ENCODE results near the gene AUTS2. TPM values are rescaled to one million over a fixed set of nuclear protein-coding genes. Genes with fewer than 3 reads are reported as not detected.

Gene AUTS2
- total RNA-seq, 2 experiments from 2014 or later: 2.4 to 3.0 TPM

GRCh38 chr7:69653806-69654205 is 55.5 kb downstream of the AUTS2 start:
- Mint-ChIP-seq H3K9me3 (ENCODE audit: low read depth) (no peaks in the 10 kb centered on the region), H3K4me1 (no peaks in the 10 kb centered on the region), H3K4me3 (no peak overlapping the region), H3K27ac (no peak overlapping the region), H3K36me3 (ENCODE audit: low read depth) (no peaks in the 10 kb centered on the region), H3K27me3 (no peaks in the 10 kb centered on the region)
- ChIA-PET POLR2A (no interaction called here), CTCF (no interaction called here)
- DNase-seq (no peak), ATAC-seq (no peak)
- intact Hi-C loops (cut with DNase I, micrococcal nuclease): no loop called here

DNA sequence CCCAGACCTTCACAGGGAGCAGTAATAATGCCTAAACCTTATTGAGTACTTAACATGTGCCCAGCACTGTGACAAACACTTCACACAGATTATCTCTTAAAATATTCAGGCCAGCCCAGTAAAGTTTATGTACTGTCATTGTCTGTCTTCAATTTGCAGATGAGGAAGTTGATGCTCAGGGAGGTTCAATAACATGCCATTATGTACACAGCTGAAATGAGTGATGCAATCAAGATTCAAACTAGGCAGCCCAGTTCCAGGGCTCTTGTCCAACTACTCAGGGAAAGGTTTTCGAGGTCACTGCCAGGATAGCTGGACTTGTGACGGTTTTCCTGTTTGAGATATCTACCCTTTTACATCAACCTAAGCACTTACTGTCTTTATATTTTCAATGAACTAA is 56.1 kb downstream of the AUTS2 start:
- H3K4me3 Mint-ChIP-seq: no peak overlapping the region
- H3K4me1 Mint-ChIP-seq: no peaks in the 10 kb centered on the region
- no peak for ATAC-seq
- no peaks in the 10 kb centered on the region for H3K27me3 Mint-ChIP-seq
- POLR2A ChIA-PET: no interaction called here
- no peaks in the 10 kb centered on the region for H3K9me3 Mint-ChIP-seq (ENCODE audit: low read depth)
- no peak for DNase-seq
- CTCF ChIA-PET: no interaction called here
- no peaks in the 10 kb centered on the region for H3K36me3 Mint-ChIP-seq (ENCODE audit: low read depth)
- intact Hi-C loops (cut with DNase I, micrococcal nuclease): no loop called here
- no peak overlapping the region for H3K27ac Mint-ChIP-seq

- Mint-ChIP-seq H3K36me3 (ENCODE audit: low read depth) (no peaks in the 10 kb centered on the region), H3K27ac (no peak overlapping the region), H3K27me3 (peaks cover 2% of the 10 kb centered on the region), H3K4me3 (no peak overlapping the region), H3K4me1 (no peaks in the 10 kb centered on the region), H3K9me3 (ENCODE audit: low read depth) (no peaks in the 10 kb centered on the region)
- intact Hi-C loops (cut with DNase I, micrococcal nuclease): no loop called here
- ChIA-PET CTCF (no interaction called here), POLR2A (no interaction called here)
- ATAC-seq (no peak), DNase-seq (no peak)
Measured at GRCh38 chr7:69654849-69655707, 56.8 kb downstream of the AUTS2 start.

DNA sequence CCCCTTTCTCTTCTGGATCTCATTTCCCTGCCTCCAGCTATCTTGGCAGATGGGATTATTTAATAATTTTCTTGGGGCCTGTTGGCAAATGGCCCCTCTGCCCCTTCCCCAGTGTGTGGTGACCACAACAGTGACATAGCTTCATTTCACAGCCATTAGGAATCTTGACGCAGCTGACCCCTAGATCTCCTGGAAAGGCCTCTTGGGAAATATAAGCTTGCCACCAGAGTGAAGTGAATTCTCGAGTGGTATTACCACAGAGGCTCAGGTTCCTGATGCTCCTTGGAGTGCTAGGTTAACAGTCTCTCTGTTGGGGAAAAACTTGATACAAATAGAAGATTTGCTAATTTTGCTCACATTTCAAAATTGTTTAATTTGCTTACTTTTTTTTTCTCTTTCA is 57.8 kb downstream of the AUTS2 start:
- H3K9me3 Mint-ChIP-seq (ENCODE audit: low read depth): no peaks in the 10 kb centered on the region
- H3K27ac Mint-ChIP-seq: no peak overlapping the region
- ChIA-PET CTCF (no interaction called here), POLR2A (no interaction called here)
- no peaks in the 10 kb centered on the region for H3K36me3 Mint-ChIP-seq (ENCODE audit: low read depth)
- no peak overlapping the region for H3K4me3 Mint-ChIP-seq
- peaks cover 2% of the 10 kb centered on the region for H3K27me3 Mint-ChIP-seq
- intact Hi-C loops (cut with DNase I, micrococcal nuclease): no loop called here
- DNase-seq (no peak), ATAC-seq (no peak)
- no peaks in the 10 kb centered on the region for H3K4me1 Mint-ChIP-seq

- Mint-ChIP-seq H3K4me1 (no peaks in the 10 kb centered on the region), H3K36me3 (ENCODE audit: low read depth) (no peaks in the 10 kb centered on the region), H3K4me3 (no peak overlapping the region), H3K27ac (no peak overlapping the region), H3K9me3 (ENCODE audit: low read depth) (no peaks in the 10 kb centered on the region), H3K27me3 (peaks cover 2% of the 10 kb centered on the region)
- CTCF ChIA-PET: no interaction called here
- ATAC-seq (no peak), DNase-seq (no peak)
- intact Hi-C loops (cut with DNase I, micrococcal nuclease): no loop called here
- POLR2A ChIA-PET: no interaction called here
Measured at GRCh38 chr7:69656890-69657289, 58.6 kb downstream of the AUTS2 start.

DNA sequence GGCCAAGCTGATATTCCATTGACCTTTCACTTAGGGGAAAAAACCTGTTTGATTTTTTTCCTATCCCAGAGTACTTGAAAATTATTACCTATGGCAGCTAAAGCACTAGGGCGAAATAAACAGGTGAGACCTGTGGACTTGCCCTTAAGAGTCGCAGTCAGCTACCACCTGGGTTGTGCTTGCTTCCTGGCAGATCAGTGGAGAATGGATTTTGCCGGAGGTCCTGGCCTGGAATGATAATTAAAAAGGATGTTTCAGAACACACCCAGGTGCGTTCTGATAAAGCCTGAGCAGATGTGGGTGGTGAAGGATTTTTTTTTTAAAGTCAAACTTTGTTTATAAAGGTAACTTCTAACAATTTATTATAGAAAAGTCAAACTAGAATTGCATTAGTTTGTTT is 59.1 kb downstream of the AUTS2 start:
- Mint-ChIP-seq H3K9me3 (ENCODE audit: low read depth) (no peaks in the 10 kb centered on the region), H3K27me3 (peaks cover 2% of the 10 kb centered on the region), H3K4me3 (no peak overlapping the region), H3K27ac (no peak overlapping the region), H3K4me1 (no peaks in the 10 kb centered on the region), H3K36me3 (ENCODE audit: low read depth) (no peaks in the 10 kb centered on the region)
- ATAC-seq: no peak
- intact Hi-C loops (cut with DNase I, micrococcal nuclease): no loop called here
- no peak for DNase-seq
- ChIA-PET CTCF (no interaction called here), POLR2A (no interaction called here)

DNA sequence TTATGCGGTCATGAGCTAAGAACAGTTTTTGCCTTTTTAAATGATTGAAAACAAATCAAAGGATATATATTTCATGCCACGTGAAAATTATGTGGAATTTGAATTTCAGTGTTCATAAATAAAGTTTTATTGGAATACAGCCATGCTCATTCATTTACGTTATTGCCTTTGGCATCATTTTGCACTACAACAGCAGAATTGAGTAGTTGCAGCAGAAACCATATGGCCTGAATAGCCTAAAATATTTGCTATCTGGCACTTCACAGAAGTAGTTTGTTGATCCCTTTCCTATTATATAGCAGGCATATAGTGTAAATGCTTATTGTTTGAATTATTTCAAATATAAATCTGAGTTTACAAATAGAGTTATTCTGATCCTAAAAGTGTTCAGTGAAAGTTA is 59.7 kb downstream of the AUTS2 start:
- POLR2A ChIA-PET: no interaction called here
- CTCF ChIA-PET: no interaction called here
- H3K27ac Mint-ChIP-seq: no peak overlapping the region
- ATAC-seq (no peak), DNase-seq (no peak)
- no peaks in the 10 kb centered on the region for H3K36me3 Mint-ChIP-seq (ENCODE audit: low read depth)
- H3K9me3 Mint-ChIP-seq (ENCODE audit: low read depth): no peaks in the 10 kb centered on the region
- no peak overlapping the region for H3K4me3 Mint-ChIP-seq
- peaks cover 2% of the 10 kb centered on the region for H3K27me3 Mint-ChIP-seq
- intact Hi-C loops (cut with DNase I, micrococcal nuclease): no loop called here
- no peaks in the 10 kb centered on the region for H3K4me1 Mint-ChIP-seq

- no peaks in the 10 kb centered on the region for H3K4me1 Mint-ChIP-seq
- POLR2A ChIA-PET: no interaction called here
- no peaks in the 10 kb centered on the region for H3K9me3 Mint-ChIP-seq (ENCODE audit: low read depth)
Measured at GRCh38 chr7:69659983-69660382, 61.7 kb downstream of the AUTS2 start.

GRCh38 chr7:69661342-69661741 is 63.1 kb downstream of the AUTS2 start:
- Mint-ChIP-seq H3K4me1 (no peaks in the 10 kb centered on the region), H3K36me3 (ENCODE audit: low read depth) (no peaks in the 10 kb centered on the region), H3K4me3 (no peak overlapping the region), H3K27ac (no peak overlapping the region), H3K27me3 (peaks cover 2% of the 10 kb centered on the region), H3K9me3 (ENCODE audit: low read depth) (no peaks in the 10 kb centered on the region)
- intact Hi-C loops (cut with DNase I, micrococcal nuclease): no loop called here
- ChIA-PET POLR2A (no interaction called here), CTCF (no interaction called here)
- ATAC-seq (no peak), DNase-seq (no peak)

More at GRCh38 chr7:69659983-69660382, 61.7 kb downstream of the AUTS2 start:
- CTCF ChIA-PET: no interaction called here
- no peak overlapping the region for H3K4me3 Mint-ChIP-seq
- H3K27ac Mint-ChIP-seq: no peak overlapping the region
- intact Hi-C loops (cut with DNase I, micrococcal nuclease): no loop called here
- ATAC-seq (no peak), DNase-seq (no peak)
- H3K27me3 Mint-ChIP-seq: peaks cover 2% of the 10 kb centered on the region
- H3K36me3 Mint-ChIP-seq (ENCODE audit: low read depth): no peaks in the 10 kb centered on the region

DNA sequence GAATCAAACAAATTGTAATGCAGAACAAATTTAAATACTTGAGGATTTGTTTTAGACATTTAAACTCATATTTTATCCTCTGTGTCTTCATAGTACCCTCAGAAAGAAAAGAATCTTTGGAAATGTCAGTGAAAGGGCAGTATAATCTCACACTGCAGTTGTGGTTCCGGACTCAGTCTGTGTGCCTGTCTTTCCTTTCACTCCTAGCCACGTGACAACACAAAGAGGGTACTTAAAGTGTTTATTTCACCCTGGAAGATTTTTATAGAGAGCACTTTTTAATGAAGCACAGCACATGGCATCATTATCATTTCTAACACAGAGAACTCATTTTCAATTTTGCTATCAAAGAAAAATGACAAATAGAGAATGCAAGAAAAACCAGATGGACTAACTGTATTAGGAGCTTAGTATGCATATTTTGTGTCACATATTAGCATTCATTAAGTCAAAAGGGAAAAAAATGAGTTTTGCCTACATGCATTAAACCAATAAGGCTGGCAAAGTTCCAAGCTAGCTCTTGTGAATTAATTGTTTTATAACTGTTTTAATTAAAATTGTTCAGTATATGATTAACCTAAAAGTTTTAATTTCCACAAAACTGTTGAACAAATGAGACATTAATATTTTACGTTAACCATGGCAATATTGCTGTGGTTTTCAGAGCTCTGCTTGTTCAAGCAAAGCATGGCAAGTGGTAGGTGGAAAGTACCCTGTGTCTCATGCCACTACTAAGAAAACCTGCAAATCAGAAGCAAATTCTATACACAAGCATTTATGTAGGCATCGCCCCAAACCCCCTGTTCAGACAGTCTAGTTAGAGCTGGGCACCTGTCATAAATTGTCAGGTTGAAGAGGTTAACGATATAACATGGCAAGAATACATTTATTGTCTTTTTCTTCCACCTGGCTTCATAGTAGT is 65.9 kb downstream of the AUTS2 start:
- Mint-ChIP-seq H3K27me3 (peaks cover 4% of the 10 kb centered on the region), H3K4me3 (no peak overlapping the region), H3K4me1 (no peaks in the 10 kb centered on the region), H3K9me3 (ENCODE audit: low read depth) (no peaks in the 10 kb centered on the region), H3K27ac (no peak overlapping the region), H3K36me3 (ENCODE audit: low read depth) (no peaks in the 10 kb centered on the region)
- no peak for DNase-seq
- intact Hi-C loops (cut with DNase I, micrococcal nuclease): no loop called here
- ChIA-PET CTCF (interaction anchor here (1.2 kb wide), 1 partner anchor 38 kb away, joined by 4 read pairs; no protein-coding TSS in a partner anchor), POLR2A (interaction anchor here (0.6 kb wide), 1 partner anchor 209 kb away, joined by 5 read pairs; no protein-coding TSS in a partner anchor)
- ATAC-seq: no peak

- CTCF ChIA-PET: no interaction called here
- POLR2A ChIA-PET: no interaction called here
Measured at GRCh38 chr7:69665369-69665768, 67.1 kb downstream of the AUTS2 start.

GRCh38 chr7:69668339-69668870 is 70.1 kb downstream of the AUTS2 start:
- Mint-ChIP-seq H3K36me3 (ENCODE audit: low read depth) (no peaks in the 10 kb centered on the region), H3K27me3 (peaks cover 9% of the 10 kb centered on the region), H3K9me3 (ENCODE audit: low read depth) (no peaks in the 10 kb centered on the region), H3K4me3 (no peak overlapping the region), H3K27ac (no peak overlapping the region), H3K4me1 (no peaks in the 10 kb centered on the region)
- intact Hi-C loops (cut with DNase I, micrococcal nuclease): no loop called here
- POLR2A ChIA-PET: no interaction called here
- no peak for ATAC-seq
- no peak for DNase-seq
- CTCF ChIA-PET: no interaction called here

More at GRCh38 chr7:69665369-69665768, 67.1 kb downstream of the AUTS2 start:
- Mint-ChIP-seq H3K4me1 (no peaks in the 10 kb centered on the region), H3K36me3 (ENCODE audit: low read depth) (no peaks in the 10 kb centered on the region), H3K27me3 (peaks cover 2% of the 10 kb centered on the region), H3K4me3 (no peak overlapping the region), H3K27ac (no peak overlapping the region), H3K9me3 (ENCODE audit: low read depth) (no peaks in the 10 kb centered on the region)
- intact Hi-C loops (cut with DNase I, micrococcal nuclease): no loop called here
- DNase-seq (no peak), ATAC-seq (no peak)
